H9 (cell line): ENCODE measurements around the gene KCNMA1. TPM values are rescaled to one million over a fixed set of nuclear protein-coding genes. Genes with fewer than 3 reads are reported as not detected.

Experiments used
- DNase-seq: peaks from one replicate; pipeline ENCODE4 v3.0.0-alpha.2; 2017
- H2AFZ ChIP-seq: one replicate; pipeline ENCODE4 v1.6.1; 2013; ENCODE audit warnings: mild to moderate bottlenecking, low read length, control low read depth, moderate library complexity
- H2AK5ac ChIP-seq: 2 replicates; pipeline ENCODE4 v1.6.1; 2013; ENCODE audit warnings: low read length, control low read depth, mixed read lengths; ENCODE audit not compliant: insufficient read length
- H2BK120ac ChIP-seq: one replicate; pipeline ENCODE4 v1.6.1; 2013; ENCODE audit warnings: low read depth, mild to moderate bottlenecking, low read length, control low read depth, inconsistent platforms; ENCODE audit not compliant: poor library complexity, severe bottlenecking
- H2BK12ac ChIP-seq: 2 replicates; pipeline ENCODE4 v1.6.1; 2013; ENCODE audit warnings: low read length, control low read depth, mixed read lengths, low read depth; ENCODE audit not compliant: insufficient read length
- H2BK15ac ChIP-seq: 2 replicates; pipeline ENCODE4 v1.6.1; 2013; ENCODE audit warnings: low read depth, low read length, control low read depth
- H2BK20ac ChIP-seq: one replicate; pipeline ENCODE4 v1.6.1; 2013; ENCODE audit warnings: low read depth, mild to moderate bottlenecking, low read length, control low read depth, inconsistent platforms; ENCODE audit not compliant: poor library complexity, severe bottlenecking
- H2BK5ac ChIP-seq: 2 replicates; pipeline ENCODE4 v1.6.1; 2013; ENCODE audit warnings: low read length, control low read depth, mixed read lengths; ENCODE audit not compliant: insufficient read length
- H3K14ac ChIP-seq: 2 replicates; pipeline ENCODE4 v1.6.1; 2013; ENCODE audit warnings: low read length, control low read depth; ENCODE audit not compliant: insufficient read depth
- H3K18ac ChIP-seq: 2 replicates; pipeline ENCODE4 v1.6.1; 2013; ENCODE audit warnings: low read depth, mild to moderate bottlenecking, mixed read lengths, low read length, control low read depth; ENCODE audit not compliant: insufficient read length
- H3K23ac ChIP-seq: 2 replicates; pipeline ENCODE4 v1.6.1; 2013; ENCODE audit warnings: low read length, control low read depth, mixed read lengths, low read depth; ENCODE audit not compliant: insufficient read length
- H3K23me2 ChIP-seq: 2 replicates; pipeline ENCODE4 v1.6.1; 2013; ENCODE audit warnings: low read depth, mild to moderate bottlenecking, mixed read lengths, low read length, control low read depth; ENCODE audit not compliant: insufficient read length, poor library complexity, severe bottlenecking
- H3K27ac ChIP-seq: 2 replicates; pipeline ENCODE4 v1.5.1; 2013; ENCODE audit warnings: low read length, control low read depth, mixed read lengths, low read depth; ENCODE audit not compliant: insufficient read length
- H3K27me3 ChIP-seq: 2 replicates; pipeline ENCODE4 v1.6.1; 2013; ENCODE audit warnings: low read length, control low read depth, inconsistent platforms; ENCODE audit not compliant: insufficient read depth
- H3K4ac ChIP-seq: 2 replicates; pipeline ENCODE4 v1.6.1; 2013; ENCODE audit warnings: low read depth, mild to moderate bottlenecking, control low read depth, inconsistent platforms, low read length, moderate library complexity
- H3K4me1 ChIP-seq: 2 replicates; pipeline ENCODE4 v1.6.1; 2013; ENCODE audit warnings: low read length, control low read depth, inconsistent platforms; ENCODE audit not compliant: insufficient read depth
- H3K4me2 ChIP-seq: 2 replicates; pipeline ENCODE4 v1.6.1; 2013; ENCODE audit warnings: low read length, control low read depth, mixed read lengths; ENCODE audit not compliant: insufficient read length, insufficient read depth
- H3K56ac ChIP-seq: 2 replicates; pipeline ENCODE4 v1.6.1; 2013; ENCODE audit warnings: low read depth, mild to moderate bottlenecking, mixed read lengths, low read length, control low read depth; ENCODE audit not compliant: insufficient read length
- H3K79me1 ChIP-seq: 2 replicates; pipeline ENCODE4 v1.6.1; 2013; ENCODE audit warnings: low read depth, mild to moderate bottlenecking, moderate library complexity, low read length, control low read depth, inconsistent platforms; ENCODE audit not compliant: insufficient read depth, poor library complexity, severe bottlenecking
- H3K79me2 ChIP-seq: 2 replicates; pipeline ENCODE4 v1.6.1; 2013; ENCODE audit warnings: low read length, control low read depth, inconsistent platforms; ENCODE audit not compliant: insufficient read depth
- H3K9ac ChIP-seq: 2 replicates; pipeline ENCODE4 v1.6.1; 2013; ENCODE audit warnings: low read length, control low read depth, mixed read lengths; ENCODE audit not compliant: insufficient read length; ENCODE audit errors: extremely low read depth
- H3K9me3 ChIP-seq: one replicate; pipeline ENCODE4 v1.6.1; 2013; ENCODE audit warnings: low read depth, low read length, inconsistent platforms; ENCODE audit not compliant: control insufficient read depth
- H3T11ph ChIP-seq: one replicate; pipeline ENCODE4 v1.6.1; 2013; ENCODE audit warnings: mild to moderate bottlenecking, low read length, control low read depth, inconsistent platforms
- H4K20me1 ChIP-seq: one replicate; pipeline ENCODE4 v1.6.1; 2013; ENCODE audit not compliant: control insufficient read depth, insufficient read length, insufficient read depth
- H4K5ac ChIP-seq: 2 replicates; pipeline ENCODE4 v1.6.1; 2013; ENCODE audit warnings: low read depth, mild to moderate bottlenecking, mixed read lengths, low read length, control low read depth; ENCODE audit not compliant: insufficient read length
- H4K8ac ChIP-seq: replicated peaks from 2 replicates; pipeline ENCODE4 v1.6.1; 2013; ENCODE audit warnings: low read length, control low read depth, mixed read lengths, low read depth; ENCODE audit not compliant: insufficient read length
- H4K91ac ChIP-seq: 2 replicates; pipeline ENCODE4 v1.6.1; 2013; ENCODE audit warnings: low read depth, mild to moderate bottlenecking, moderate library complexity, mixed read lengths, low read length, control low read depth; ENCODE audit not compliant: insufficient read length
- H3K27ac Mint-ChIP-seq, 3 experiments: 2 replicates in 2 of 3; 3 replicates in 1 of 3; pipeline ENCODE4 v1.8.0; 2020 to 2021; ENCODE audit warnings: mixed read lengths in 3 of 3, mild to moderate bottlenecking in 1 of 3, moderate library complexity in 1 of 3
- H3K27me3 Mint-ChIP-seq: 2 replicates; pipeline ENCODE4 v1.8.0; 2021; ENCODE audit warnings: low read depth, mild to moderate bottlenecking, moderate library complexity, mixed read lengths
- H3K36me3 Mint-ChIP-seq, 3 experiments: 2 replicates in 2 of 3; 3 replicates in 1 of 3; pipeline ENCODE4 v1.8.0; 2020 to 2021; ENCODE audit warnings: low read depth in 3 of 3, mixed read lengths in 3 of 3; ENCODE audit not compliant: insufficient read depth in 1 of 3
- H3K4me1 Mint-ChIP-seq, 2 experiments: 2 replicates each; pipeline ENCODE4 v1.8.0; 2020; ENCODE audit warnings: mixed read lengths in 2 of 2
- H3K4me3 Mint-ChIP-seq, 2 experiments: 2 replicates in 1 of 2; 3 replicates in 1 of 2; pipeline ENCODE4 v1.8.0; 2020 to 2021; ENCODE audit warnings: mild to moderate bottlenecking in 2 of 2, mixed read lengths in 2 of 2, moderate library complexity in 1 of 2
- H3K9me3 Mint-ChIP-seq, 2 experiments: 2 replicates in 1 of 2; 3 replicates in 1 of 2; pipeline ENCODE4 v1.8.0; 2020; ENCODE audit warnings: mild to moderate bottlenecking in 2 of 2, mixed read lengths in 2 of 2, moderate library complexity in 1 of 2
- CTCF ChIP-seq: fragments of 200-600 bp; sonication (generic); conservative IDR thresholded peaks from 3 replicates; pipeline ENCODE4 v1.8.0; 2021; ENCODE audit warnings: antibody characterized with exemption, mild to moderate bottlenecking
- WGBS: extraction: QIAGEN DNeasy Blood & Tissue Kit; methylation state at CpG from one replicate; pipeline ENCODE4 v1.1.7; 2013; ENCODE audit warnings: missing lambda C conversion rate, low lambda C conversion rate, mixed read lengths; ENCODE audit not compliant: insufficient read length; ENCODE audit errors: extremely low coverage; 5-methylcytosine and 5-hydroxymethylcytosine counted together
- total RNA-seq: library from RNA; stranded (reverse); gene quantifications from 2 replicates; pipeline ENCODE4 v1.2.1, GENCODE V29; 2021

The KCNMA1 gene
- total RNA-seq, 1 experiment from 2014 or later = 2.0 TPM

GRCh38 chr10:77049146-77049545, 588.5 kb downstream of the KCNMA1 start:
- Mint-ChIP-seq H3K27ac (peak overlapping the region in 1 of 3 experiments; percentile 44; a peak in 1 of 7 replicates), H3K9me3 (no peaks in the 10 kb centered on the region)
- no peaks in the 10 kb centered on the region for H3K9me3 ChIP-seq

More at GRCh38 chr10:77049146-77049545, 588.5 kb downstream of the KCNMA1 start:
- Histone ChIP-seq H2BK5ac (no peak overlapping the region), H3K27me3 (no peaks in the 10 kb centered on the region), H2AK5ac (no peak overlapping the region), H3K4me2 (no peak overlapping the region), H4K8ac (no peak overlapping the region), H3K4me1 (no peaks in the 10 kb centered on the region), H3K9ac (no peak overlapping the region), H3K23ac (no peak overlapping the region), H2BK120ac (no peak overlapping the region), H3K4ac (no peak overlapping the region), H2BK20ac (no peak overlapping the region), H3K79me1 (no peaks in the 10 kb centered on the region), H3K23me2 (no peaks in the 10 kb centered on the region), H2AFZ (no peak overlapping the region), H3T11ph (no peak overlapping the region), H2BK15ac (no peak overlapping the region), H2BK12ac (no peak overlapping the region), H3K79me2 (no peaks in the 10 kb centered on the region), H4K91ac (no peak overlapping the region), H3K27ac (no peak overlapping the region), H4K5ac (no peak overlapping the region), H3K14ac (no peak overlapping the region), H3K18ac (no peak overlapping the region), H4K20me1 (no peaks in the 10 kb centered on the region), H3K56ac (no peak overlapping the region)
- Mint-ChIP-seq H3K4me1 (peaks cover 0 to 4% of the 10 kb centered on the region in 2 experiments; a peak in 1 of 4 replicates), H3K36me3 (no peaks in the 10 kb centered on the region), H3K27me3 (peaks cover 6% of the 10 kb centered on the region), H3K4me3 (no peak overlapping the region)
- no CpG with 5 or more reads among the region's 3 CpGs for WGBS
- TF ChIP-seq CTCF = no peak
- no peak for DNase-seq
